Prostate gland (tissue), 2 donors: ENCODE data around the gene SMIM12.

ENCODE experiments used
- CTCF ChIP-seq, 4 experiments: fragments of 200-600 bp in 2 of 4; fragments of 450-650 bp in 2 of 4; sonication (generic) in 2 of 4; IDR thresholded peaks; 1 replicate in 3 of 4; 2 replicates in 1 of 4; pipeline ENCODE4 v1.5.1; 2016 to 2019; ENCODE audit warnings: antibody characterized with exemption in 4 of 4, mild to moderate bottlenecking in 2 of 4, moderate library complexity in 2 of 4
- POLR2A ChIP-seq: fragments of 450-650 bp; IDR thresholded peaks from one replicate; pipeline ENCODE4 v1.6.1; 2016; ENCODE audit warnings: antibody characterized with exemption, mild to moderate bottlenecking

GRCh38 chr1:34906756-34907155 lies 47.2 kb upstream of the SMIM12 start:
- TF ChIP-seq CTCF (IDR thresholded peaks at IDR 0.05) = no peak
- no peak for TF ChIP-seq POLR2A
